ENCODE measurements around the gene CDK8.

Gene CDK8

DNA sequence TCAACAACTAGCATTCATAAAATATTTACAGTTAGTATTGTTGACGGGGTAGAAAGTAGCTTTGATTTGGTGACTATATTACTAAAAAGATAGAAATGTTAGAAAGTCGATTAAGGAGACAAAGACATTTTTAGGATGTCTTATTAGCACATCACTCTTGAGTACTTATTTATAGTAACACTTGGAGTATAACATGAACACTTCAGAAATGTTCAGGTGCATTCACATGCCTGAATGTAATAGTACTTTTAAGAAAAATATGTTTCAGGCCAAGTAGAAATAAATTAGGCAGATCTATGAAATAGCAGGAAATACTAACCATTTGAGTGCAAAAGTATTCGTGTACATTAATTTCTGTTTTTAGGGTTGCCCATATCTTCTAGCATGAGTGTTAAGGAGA lies 70.4 kb downstream of the CDK8 start:
- TF ChIP-seq, protein P1, sequence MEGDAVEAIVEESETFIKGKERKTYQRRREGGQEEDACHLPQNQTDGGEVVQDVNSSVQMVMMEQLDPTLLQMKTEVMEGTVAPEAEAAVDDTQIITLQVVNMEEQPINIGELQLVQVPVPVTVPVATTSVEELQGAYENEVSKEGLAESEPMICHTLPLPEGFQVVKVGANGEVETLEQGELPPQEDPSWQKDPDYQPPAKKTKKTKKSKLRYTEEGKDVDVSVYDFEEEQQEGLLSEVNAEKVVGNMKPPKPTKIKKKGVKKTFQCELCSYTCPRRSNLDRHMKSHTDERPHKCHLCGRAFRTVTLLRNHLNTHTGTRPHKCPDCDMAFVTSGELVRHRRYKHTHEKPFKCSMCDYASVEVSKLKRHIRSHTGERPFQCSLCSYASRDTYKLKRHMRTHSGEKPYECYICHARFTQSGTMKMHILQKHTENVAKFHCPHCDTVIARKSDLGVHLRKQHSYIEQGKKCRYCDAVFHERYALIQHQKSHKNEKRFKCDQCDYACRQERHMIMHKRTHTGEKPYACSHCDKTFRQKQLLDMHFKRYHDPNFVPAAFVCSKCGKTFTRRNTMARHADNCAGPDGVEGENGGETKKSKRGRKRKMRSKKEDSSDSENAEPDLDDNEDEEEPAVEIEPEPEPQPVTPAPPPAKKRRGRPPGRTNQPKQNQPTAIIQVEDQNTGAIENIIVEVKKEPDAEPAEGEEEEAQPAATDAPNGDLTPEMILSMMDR (IDR thresholded peaks at IDR 0.05; ENCODE audit: extremely low read depth, insufficient read depth, missing control alignments): no peak
- no peak for DNase-seq (ENCODE audit: low spot score)
- in situ Hi-C loops (cut with MboI; ENCODE audit: low pct_unique_long_range_greater_than_20kb, low sequenced_read_pairs, unreplicated experiment): no loop called here

- TF ChIP-seq, protein P1 (IDR thresholded peaks at IDR 0.05; ENCODE audit: extremely low read depth, insufficient read depth, missing control alignments): no peak
- DNase-seq (ENCODE audit: low spot score): no peak
- in situ Hi-C loops (cut with MboI; ENCODE audit: low pct_unique_long_range_greater_than_20kb, low sequenced_read_pairs, unreplicated experiment): no loop called here
Measured at GRCh38 chr13:26324867-26325266, 70.9 kb downstream of the CDK8 start.

DNA sequence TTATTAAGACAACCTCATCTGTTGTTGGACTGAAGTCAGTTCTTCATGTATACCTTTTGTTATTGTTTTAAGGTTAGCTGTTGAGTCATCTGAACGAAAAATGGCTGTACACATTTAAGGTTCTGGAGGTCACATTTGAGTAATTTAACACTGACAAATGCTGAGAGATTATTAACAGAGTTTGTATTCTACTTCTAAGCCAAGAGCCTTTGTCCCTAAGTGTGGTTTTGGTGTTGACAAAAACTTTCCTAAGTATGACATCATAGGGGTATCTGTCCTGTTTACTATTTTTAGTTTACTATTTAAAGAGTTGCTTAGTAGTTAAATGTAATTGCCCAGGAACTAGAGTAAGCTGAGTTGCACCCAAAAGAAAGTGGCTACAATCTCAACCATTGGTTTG lies 71.9 kb downstream of the CDK8 start:
- peak; percentile 35 for DNase-seq (ENCODE audit: low spot score)
- in situ Hi-C loops (cut with MboI; ENCODE audit: low pct_unique_long_range_greater_than_20kb, low sequenced_read_pairs, unreplicated experiment): no loop called here
- TF ChIP-seq, protein P1 (IDR thresholded peaks at IDR 0.05; ENCODE audit: extremely low read depth, insufficient read depth, missing control alignments): no peak

GRCh38 chr13:26326562-26326961 lies 72.6 kb downstream of the CDK8 start:
- DNase-seq (ENCODE audit: low spot score): no peak
- in situ Hi-C loops (cut with MboI; ENCODE audit: low pct_unique_long_range_greater_than_20kb, low sequenced_read_pairs, unreplicated experiment): no loop called here
- TF ChIP-seq, protein P1 (IDR thresholded peaks at IDR 0.05; ENCODE audit: extremely low read depth, insufficient read depth, missing control alignments): no peak

DNA sequence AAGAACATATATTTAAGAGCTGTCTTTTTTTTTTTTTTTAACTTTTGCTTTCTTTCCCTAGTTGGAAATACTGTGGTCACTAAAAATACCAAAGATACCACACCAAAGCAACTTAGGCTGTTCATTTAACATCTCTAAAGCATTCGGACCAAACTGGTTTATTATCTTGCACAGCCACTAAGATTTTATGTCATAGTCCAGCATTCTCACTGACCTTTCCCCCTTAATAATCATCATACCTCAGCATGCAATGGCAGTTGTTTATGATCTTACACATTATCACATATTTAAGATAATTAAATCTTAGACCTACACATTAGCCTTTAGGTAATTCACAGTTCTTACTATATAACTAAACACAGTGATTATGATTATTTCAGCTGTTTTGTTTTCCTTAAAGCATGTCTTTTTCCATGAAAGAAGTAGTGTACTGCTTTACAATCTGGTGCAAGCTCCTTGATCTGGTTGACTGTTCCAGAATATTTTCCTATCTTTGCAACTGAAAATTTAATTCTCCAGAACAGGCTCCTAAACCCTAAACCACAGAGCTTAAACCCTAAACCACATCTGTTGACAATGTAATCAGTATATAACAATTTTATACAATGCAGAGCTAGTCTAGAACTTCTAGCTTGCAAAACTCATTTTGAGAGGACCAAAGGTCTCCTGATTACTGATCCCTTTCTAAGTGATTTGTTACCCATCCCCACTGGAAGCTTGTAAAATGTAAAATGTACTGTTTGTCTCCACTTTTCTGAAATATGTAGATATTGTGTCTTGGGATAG lies 74.2 kb downstream of the CDK8 start:
- TF ChIP-seq, protein P1 (IDR thresholded peaks at IDR 0.05; ENCODE audit: extremely low read depth, insufficient read depth, missing control alignments): no peak
- in situ Hi-C loops (cut with MboI; ENCODE audit: low pct_unique_long_range_greater_than_20kb, low sequenced_read_pairs, unreplicated experiment): no loop called here
- DNase-seq (ENCODE audit: low spot score): no peak

DNA sequence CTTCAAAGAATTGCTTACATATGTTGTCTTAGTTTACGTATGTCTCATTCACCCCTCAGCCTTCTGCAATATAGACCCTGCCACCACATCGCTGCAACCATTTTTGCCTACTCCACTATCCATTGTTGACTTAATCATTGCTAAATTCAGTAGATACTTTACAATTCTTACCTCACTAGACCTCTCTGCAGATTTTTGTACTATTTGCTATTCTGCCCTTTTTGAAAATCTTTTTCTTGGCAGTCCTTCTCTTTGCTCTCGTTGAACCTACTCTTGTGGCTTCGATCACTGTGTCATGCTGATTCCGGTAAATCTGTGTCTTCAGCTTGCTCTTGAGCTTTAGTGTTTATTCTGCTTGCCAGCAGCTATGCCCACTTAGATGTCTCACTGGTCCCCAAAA lies 81.2 kb downstream of the CDK8 start:
- no peak for DNase-seq (ENCODE audit: low spot score)
- TF ChIP-seq, protein P1 (IDR thresholded peaks at IDR 0.05; ENCODE audit: extremely low read depth, insufficient read depth, missing control alignments): no peak
- in situ Hi-C loops (cut with MboI; ENCODE audit: low pct_unique_long_range_greater_than_20kb, low sequenced_read_pairs, unreplicated experiment): no loop called here
